Measurements from ENCODE around the gene UBE2L6.

Gene UBE2L6

DNA sequence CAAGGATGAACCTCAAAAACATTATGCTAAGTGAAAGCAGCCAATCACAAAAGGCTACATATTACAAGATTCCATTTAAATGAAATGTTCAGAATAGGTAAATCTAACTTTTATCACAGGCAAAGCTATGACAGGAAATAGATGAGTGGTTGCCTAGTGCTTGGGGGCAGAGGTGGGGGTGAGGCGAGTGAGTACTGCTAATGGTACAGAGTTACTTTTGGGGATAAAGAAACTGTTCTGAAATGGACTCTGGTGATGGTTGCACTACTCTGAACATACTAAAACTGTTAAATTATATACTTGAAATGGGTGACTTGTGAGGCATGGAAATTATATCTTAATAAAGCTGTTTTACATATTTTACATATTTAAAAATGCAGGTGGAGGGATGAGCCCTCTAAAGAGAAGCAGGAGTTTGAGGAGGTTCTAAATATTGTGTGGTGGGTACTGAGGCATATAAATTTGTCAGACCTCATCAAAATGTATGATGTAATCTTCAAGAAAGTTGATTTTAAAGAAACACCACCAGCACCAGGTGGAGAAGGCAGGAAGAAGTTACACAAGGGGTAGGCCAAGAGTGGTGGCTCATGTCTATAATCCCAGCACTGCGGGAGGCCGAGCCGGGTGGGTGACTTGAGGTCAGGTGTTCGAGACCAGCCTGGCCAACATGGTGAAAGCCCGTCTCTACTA is 55.6 kb downstream of the UBE2L6 start:
- DNase-seq (ENCODE audit: low spot score), result no peak
- H3K27me3 Mint-ChIP-seq (ENCODE audit: low read depth), result no peaks in the 10 kb centered on the region
- peak overlapping the region; percentile 20 for H3K27ac Mint-ChIP-seq
- peaks cover 17% of the 10 kb centered on the region for H3K36me3 Mint-ChIP-seq (ENCODE audit: low read depth)
- H3K4me3 Mint-ChIP-seq, result no peak overlapping the region
- no peaks in the 10 kb centered on the region for H3K9me3 Mint-ChIP-seq
- peaks cover 28% of the 10 kb centered on the region for H3K4me1 Mint-ChIP-seq (ENCODE audit: low read depth)

DNA sequence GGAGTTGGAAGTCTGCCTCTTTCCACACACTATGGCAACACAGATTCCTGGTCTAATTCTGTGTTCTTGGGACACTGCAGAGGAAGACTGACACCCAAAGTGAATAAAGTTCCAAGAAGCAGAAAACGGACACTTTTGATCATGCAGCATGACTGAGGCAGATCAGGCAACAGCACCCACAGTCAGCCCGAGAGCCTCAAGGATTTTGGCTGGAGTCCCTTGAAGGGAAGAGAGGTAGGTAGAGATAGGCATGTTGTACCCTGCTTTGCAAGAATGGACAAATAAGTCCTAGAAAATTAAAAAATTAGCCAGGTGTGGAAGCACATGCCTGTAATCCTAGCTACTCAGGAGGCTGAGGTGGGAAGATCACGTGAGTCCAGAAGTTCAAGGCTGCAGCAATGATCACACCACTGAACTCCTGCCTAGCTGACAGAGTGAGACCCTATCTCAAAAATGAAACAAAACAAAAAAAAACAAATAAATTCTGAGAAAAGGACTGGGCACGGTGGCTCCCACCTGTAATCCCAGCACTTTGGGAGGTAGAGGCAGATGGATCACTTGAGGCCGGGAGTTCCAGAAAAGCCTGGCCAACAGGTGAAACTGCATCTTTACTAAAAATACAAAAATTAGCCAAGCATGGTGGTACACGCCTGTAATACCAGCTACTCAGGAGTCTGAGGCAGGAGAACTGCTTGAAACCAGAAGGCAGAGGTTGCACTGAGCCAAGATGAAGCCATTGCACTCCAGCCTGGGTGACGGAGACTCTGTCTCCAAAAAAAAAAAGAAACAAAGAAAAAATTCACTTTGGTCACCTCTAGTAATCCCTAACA is 58.9 kb downstream of the UBE2L6 start:
- no peak overlapping the region for H3K4me3 Mint-ChIP-seq
- DNase-seq (ENCODE audit: low spot score), result no peak
- H3K36me3 Mint-ChIP-seq (ENCODE audit: low read depth), result peaks cover 22% of the 10 kb centered on the region
- peaks cover 19% of the 10 kb centered on the region for H3K4me1 Mint-ChIP-seq (ENCODE audit: low read depth)
- no peak overlapping the region for H3K27ac Mint-ChIP-seq
- H3K9me3 Mint-ChIP-seq, result no peaks in the 10 kb centered on the region
- H3K27me3 Mint-ChIP-seq (ENCODE audit: low read depth), result no peaks in the 10 kb centered on the region

DNA sequence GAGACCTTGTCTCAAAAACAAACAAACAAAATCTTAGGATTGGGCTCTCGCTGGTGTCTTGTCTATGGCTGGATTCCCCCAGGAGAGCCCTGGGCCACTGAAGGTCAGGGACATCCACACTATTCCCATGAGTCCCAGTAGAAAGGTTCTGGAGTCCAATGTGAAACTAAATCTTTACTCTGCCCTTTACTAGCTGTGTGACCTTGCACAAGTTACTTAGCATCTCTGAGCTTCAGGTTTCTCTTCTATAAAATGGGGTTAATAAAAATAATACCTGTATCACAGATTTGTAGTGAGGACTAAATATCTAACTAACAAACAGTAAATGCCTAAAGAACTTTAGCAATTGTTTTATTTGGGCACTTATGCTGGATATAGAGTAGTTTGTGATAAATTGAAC is 61.0 kb downstream of the UBE2L6 start:
- no peak for DNase-seq (ENCODE audit: low spot score)
- Mint-ChIP-seq H3K4me1 (ENCODE audit: low read depth) (peaks cover 6% of the 10 kb centered on the region), H3K27ac (no peak overlapping the region), H3K9me3 (no peaks in the 10 kb centered on the region), H3K36me3 (ENCODE audit: low read depth) (peaks cover 15% of the 10 kb centered on the region), H3K4me3 (no peak overlapping the region), H3K27me3 (ENCODE audit: low read depth) (no peaks in the 10 kb centered on the region)

- H3K36me3 Mint-ChIP-seq (ENCODE audit: low read depth), result peaks cover 19% of the 10 kb centered on the region
- no peak overlapping the region for H3K4me3 Mint-ChIP-seq
- no peak for DNase-seq (ENCODE audit: low spot score)
- no peaks in the 10 kb centered on the region for H3K27me3 Mint-ChIP-seq (ENCODE audit: low read depth)
- H3K9me3 Mint-ChIP-seq, result no peaks in the 10 kb centered on the region
- no peak overlapping the region for H3K27ac Mint-ChIP-seq
- no peaks in the 10 kb centered on the region for H3K4me1 Mint-ChIP-seq (ENCODE audit: low read depth)
These were observed 63.0 kb downstream of the UBE2L6 start for GRCh38 chr11:57504511-57504910.

DNA sequence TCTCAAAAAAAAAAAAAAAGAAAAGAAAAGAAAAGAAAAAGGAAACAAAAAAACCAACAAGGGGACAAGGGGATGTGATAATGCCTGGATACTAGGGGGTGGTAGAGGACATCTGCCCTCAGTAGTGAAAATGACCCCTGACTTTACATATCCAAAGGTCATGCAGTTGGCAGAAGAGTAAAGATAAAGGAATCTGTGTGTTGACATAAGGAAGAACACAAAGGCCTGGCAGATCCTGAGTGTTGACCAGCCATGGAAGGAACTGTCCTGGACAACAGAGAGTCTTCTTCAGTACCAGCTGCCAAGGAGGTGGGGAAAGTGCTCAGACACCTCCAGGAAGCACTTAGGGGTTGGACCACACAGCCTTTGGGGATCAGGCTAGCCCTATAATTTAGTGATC is 64.6 kb downstream of the UBE2L6 start:
- H3K9me3 Mint-ChIP-seq, result no peaks in the 10 kb centered on the region
- no peaks in the 10 kb centered on the region for H3K4me1 Mint-ChIP-seq (ENCODE audit: low read depth)
- peaks cover 20% of the 10 kb centered on the region for H3K36me3 Mint-ChIP-seq (ENCODE audit: low read depth)
- no peak for DNase-seq (ENCODE audit: low spot score)
- no peak overlapping the region for H3K27ac Mint-ChIP-seq
- no peak overlapping the region for H3K4me3 Mint-ChIP-seq
- no peaks in the 10 kb centered on the region for H3K27me3 Mint-ChIP-seq (ENCODE audit: low read depth)

DNA sequence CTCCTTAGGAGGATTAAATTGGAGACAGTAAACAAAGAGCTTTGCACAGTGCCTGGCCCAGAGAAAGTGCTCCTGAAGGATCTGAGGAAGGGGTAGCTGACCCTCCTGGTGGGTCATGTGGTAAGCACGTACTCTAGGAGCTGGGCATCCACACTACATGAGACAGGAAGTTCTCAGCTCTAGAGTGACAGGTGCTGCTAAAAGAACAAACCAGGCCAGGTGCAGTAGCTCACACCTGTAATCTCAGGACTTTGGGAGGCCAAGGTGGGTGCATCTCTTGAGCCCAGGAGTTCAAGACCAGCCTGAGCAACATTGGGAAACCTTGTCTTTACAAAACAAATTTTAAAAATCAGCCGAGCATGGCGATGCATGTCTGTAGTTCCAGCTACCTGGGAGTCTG is 65.1 kb downstream of the UBE2L6 start:
- H3K4me1 Mint-ChIP-seq (ENCODE audit: low read depth), result no peaks in the 10 kb centered on the region
- DNase-seq (ENCODE audit: low spot score), result no peak
- H3K36me3 Mint-ChIP-seq (ENCODE audit: low read depth), result peaks cover 18% of the 10 kb centered on the region
- H3K4me3 Mint-ChIP-seq, result no peak overlapping the region
- no peak overlapping the region for H3K27ac Mint-ChIP-seq
- no peaks in the 10 kb centered on the region for H3K27me3 Mint-ChIP-seq (ENCODE audit: low read depth)
- no peaks in the 10 kb centered on the region for H3K9me3 Mint-ChIP-seq

DNA sequence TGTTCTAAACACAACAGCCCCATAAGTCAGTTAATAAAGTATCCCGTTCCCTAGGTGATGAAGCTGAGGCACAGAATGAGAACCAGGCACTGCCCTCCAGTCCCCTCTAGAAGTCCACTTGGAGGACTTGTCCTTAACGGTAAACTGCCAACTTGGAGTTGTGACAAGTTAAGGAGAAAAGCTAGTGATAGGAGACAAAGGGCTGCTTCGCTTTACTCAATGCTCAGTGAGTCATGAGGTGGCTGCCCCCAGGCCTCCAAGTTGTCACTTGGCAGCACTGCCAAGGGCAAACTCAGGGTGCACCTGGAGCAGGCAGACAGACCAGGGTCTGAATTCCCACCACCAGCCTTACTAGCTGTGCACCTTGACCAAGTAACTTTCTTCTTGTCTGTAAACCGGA is 65.5 kb downstream of the UBE2L6 start:
- Mint-ChIP-seq H3K36me3 (ENCODE audit: low read depth) (peaks cover 19% of the 10 kb centered on the region), H3K27me3 (ENCODE audit: low read depth) (no peaks in the 10 kb centered on the region), H3K27ac (no peak overlapping the region), H3K4me3 (no peak overlapping the region), H3K9me3 (no peaks in the 10 kb centered on the region), H3K4me1 (ENCODE audit: low read depth) (no peaks in the 10 kb centered on the region)
- no peak for DNase-seq (ENCODE audit: low spot score)

Data from T-helper 2 cell treated with Interferon-gamma antibody and Interleukin-4, amounts not matched to agents 5 μg/mL and 100 μg/mL, for 36 hours (primary cell).